ENCODE results near the gene CCDC89. TPM values are rescaled to one million over a fixed set of nuclear protein-coding genes. Genes with fewer than 3 reads are reported as not detected.

CCDC89 gene
- total RNA-seq, 3 donors from 2014 or later: 1.6 to 2.6 (median 2.6) TPM

DNA sequence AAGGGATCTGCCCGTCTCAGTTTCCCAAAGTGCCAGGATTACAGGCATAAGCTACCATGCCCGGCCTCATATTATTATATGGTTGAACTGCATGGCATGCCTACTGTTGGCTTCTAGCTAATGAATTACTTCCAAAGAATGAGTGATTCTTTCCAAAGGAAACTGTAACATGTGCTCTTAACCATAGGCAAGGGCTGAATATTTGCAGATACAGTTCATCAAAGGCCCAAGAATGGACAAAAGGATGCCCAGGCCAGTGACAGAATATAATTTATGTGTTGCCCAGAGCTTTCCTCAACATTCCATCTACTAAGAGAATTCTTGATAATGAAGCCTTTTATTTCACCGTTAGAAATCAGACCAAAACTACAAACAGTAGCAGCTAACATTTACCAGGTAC, 27.0 kb upstream of the CCDC89 start:
- Histone ChIP-seq H3K4me3 (no peak overlapping the region), H3K4me1 (no peaks in the 10 kb centered on the region), H3K27ac (no peak overlapping the region), H3K9me3 (no peaks in the 10 kb centered on the region), H3K27me3 (no peaks in the 10 kb centered on the region), H3K36me3 (no peaks in the 10 kb centered on the region)
- no peak for DNase-seq (ENCODE audit: low spot score in 2 of 2)
- intact Hi-C loops (cut with DNase I; ENCODE audit: low total_unique reads): no loop called here
- no peak for TF ChIP-seq POLR2A (IDR thresholded peaks at IDR 0.05)
- TF ChIP-seq POLR2AphosphoS5 (IDR thresholded peaks at IDR 0.05): no peak
- TF ChIP-seq, protein P1, sequence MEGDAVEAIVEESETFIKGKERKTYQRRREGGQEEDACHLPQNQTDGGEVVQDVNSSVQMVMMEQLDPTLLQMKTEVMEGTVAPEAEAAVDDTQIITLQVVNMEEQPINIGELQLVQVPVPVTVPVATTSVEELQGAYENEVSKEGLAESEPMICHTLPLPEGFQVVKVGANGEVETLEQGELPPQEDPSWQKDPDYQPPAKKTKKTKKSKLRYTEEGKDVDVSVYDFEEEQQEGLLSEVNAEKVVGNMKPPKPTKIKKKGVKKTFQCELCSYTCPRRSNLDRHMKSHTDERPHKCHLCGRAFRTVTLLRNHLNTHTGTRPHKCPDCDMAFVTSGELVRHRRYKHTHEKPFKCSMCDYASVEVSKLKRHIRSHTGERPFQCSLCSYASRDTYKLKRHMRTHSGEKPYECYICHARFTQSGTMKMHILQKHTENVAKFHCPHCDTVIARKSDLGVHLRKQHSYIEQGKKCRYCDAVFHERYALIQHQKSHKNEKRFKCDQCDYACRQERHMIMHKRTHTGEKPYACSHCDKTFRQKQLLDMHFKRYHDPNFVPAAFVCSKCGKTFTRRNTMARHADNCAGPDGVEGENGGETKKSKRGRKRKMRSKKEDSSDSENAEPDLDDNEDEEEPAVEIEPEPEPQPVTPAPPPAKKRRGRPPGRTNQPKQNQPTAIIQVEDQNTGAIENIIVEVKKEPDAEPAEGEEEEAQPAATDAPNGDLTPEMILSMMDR (IDR thresholded peaks at IDR 0.05): no peak

DNA sequence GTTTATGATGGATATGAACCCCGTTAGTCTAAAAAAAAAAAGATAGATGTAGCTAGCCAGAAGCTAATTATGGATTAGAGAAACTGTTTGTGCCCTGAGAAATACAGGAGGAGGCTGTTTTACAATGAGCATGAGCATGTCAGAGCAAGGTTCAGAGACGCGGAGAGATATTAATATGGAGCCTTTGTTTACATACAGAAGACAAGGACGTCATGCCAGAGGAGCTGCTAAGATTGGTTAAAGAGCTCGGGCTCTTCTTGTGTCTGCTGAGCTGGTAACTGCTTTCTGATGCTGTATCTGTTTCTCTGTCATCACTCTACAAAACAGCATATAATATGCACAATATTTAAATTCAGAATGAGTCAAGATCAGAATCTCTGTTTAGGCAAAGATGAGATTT, 24.9 kb upstream of the CCDC89 start:
- no peaks in the 10 kb centered on the region for H3K4me1 ChIP-seq
- H3K4me3 ChIP-seq: no peak overlapping the region
- DNase-seq (ENCODE audit: low spot score in 2 of 2): no peak
- H3K27me3 ChIP-seq: no peaks in the 10 kb centered on the region
- intact Hi-C loops (cut with DNase I; ENCODE audit: low total_unique reads): no loop called here
- H3K9me3 ChIP-seq: no peaks in the 10 kb centered on the region
- TF ChIP-seq POLR2A (IDR thresholded peaks at IDR 0.05): no peak
- TF ChIP-seq POLR2AphosphoS5 (IDR thresholded peaks at IDR 0.05): no peak
- TF ChIP-seq, protein P1 (IDR thresholded peaks at IDR 0.05): no peak
- no peak overlapping the region for H3K27ac ChIP-seq
- H3K36me3 ChIP-seq: no peaks in the 10 kb centered on the region

DNA sequence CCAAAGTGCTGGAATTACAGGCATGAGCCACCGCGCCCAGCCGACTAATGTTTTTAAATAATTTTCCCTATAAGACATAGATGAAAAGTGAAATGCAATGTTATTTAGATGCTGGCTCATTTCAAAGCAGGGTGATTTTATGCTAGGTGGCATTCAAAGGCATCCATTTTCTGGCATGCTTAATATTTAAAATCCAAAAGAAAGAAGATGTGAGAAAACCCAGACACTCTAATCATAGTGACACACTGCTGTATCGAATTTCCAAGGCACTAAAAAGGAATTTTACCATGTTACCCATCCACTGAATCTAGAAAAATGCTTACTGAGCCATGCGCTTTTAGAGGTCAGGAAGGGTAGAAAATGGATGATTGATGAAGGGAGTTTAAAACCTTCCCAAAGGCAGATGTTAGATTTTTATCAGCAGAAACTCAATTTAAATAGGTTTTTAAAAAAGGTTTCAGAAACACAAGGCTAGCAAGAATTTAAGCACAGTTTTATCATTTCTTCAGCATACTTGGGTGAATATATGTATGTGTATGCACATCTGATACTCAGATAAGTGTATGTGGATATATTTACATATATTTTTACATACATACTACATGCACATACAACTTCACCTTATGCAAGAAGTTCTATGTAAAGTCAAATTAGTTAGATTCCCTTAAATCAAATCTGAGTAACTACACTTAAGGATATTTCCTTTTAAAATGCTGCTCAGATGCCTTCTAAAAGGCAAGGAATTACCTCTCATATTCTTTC, 24.1 kb upstream of the CCDC89 start:
- Histone ChIP-seq H3K36me3 (no peaks in the 10 kb centered on the region), H3K9me3 (no peaks in the 10 kb centered on the region), H3K27ac (no peak overlapping the region), H3K27me3 (no peaks in the 10 kb centered on the region), H3K4me1 (no peaks in the 10 kb centered on the region), H3K4me3 (no peak overlapping the region)
- intact Hi-C loops (cut with DNase I; ENCODE audit: low total_unique reads): no loop called here
- TF ChIP-seq POLR2A (IDR thresholded peaks at IDR 0.05) (no peak), POLR2AphosphoS5 (IDR thresholded peaks at IDR 0.05) (no peak)
- TF ChIP-seq, protein P1 (IDR thresholded peaks at IDR 0.05): no peak
- no peak for DNase-seq (ENCODE audit: low spot score in 2 of 2)

DNA sequence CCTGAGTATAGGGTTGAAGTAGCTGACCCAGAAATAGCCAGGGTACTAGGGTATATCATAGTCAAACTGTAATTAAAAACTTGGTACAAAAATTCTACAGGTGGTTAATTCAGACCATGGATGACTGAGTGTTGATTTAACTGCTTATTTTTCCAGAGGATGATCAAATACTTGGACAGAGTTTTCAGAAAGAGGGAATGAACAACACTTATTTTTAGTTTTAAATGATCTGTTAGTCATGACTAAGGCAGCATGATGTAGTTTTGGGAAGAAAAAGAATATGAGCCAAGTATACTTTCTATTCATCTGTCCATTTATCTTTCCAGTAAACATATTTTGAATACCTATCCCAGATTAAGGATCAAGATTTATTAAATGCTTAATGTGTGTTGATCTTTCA, 19.8 kb upstream of the CCDC89 start:
- TF ChIP-seq POLR2AphosphoS5 (IDR thresholded peaks at IDR 0.05) (no peak), POLR2A (IDR thresholded peaks at IDR 0.05) (no peak)
- TF ChIP-seq, protein P1 (IDR thresholded peaks at IDR 0.05): no peak
- DNase-seq (ENCODE audit: low spot score in 2 of 2): no peak
- no peaks in the 10 kb centered on the region for H3K27me3 ChIP-seq
- H3K9me3 ChIP-seq: no peaks in the 10 kb centered on the region
- H3K27ac ChIP-seq: no peak overlapping the region
- H3K4me1 ChIP-seq: no peaks in the 10 kb centered on the region
- no peak overlapping the region for H3K4me3 ChIP-seq
- H3K36me3 ChIP-seq: no peaks in the 10 kb centered on the region
- intact Hi-C loops (cut with DNase I; ENCODE audit: low total_unique reads): no loop called here

DNA sequence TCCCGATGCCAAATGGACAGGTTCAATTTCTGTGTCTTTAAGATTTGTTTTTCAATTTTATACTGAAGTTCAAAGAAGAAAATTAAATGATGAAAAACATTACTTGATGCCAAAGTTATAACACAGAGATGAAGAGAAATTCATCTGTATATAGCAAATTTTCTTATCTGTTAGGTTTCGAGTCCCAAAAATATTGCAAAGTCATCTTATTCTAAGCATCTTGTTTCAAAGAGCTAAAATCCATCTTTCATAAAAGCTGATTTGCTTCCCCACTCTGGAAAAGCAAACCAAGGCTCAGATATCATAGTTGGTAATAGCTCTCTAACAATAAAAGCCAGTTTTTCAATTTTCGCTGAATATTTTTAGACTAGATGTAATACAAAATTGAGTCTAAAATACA, 19.0 kb upstream of the CCDC89 start:
- Histone ChIP-seq H3K9me3 (no peaks in the 10 kb centered on the region), H3K4me3 (no peak overlapping the region), H3K4me1 (no peaks in the 10 kb centered on the region), H3K27ac (no peak overlapping the region), H3K27me3 (no peaks in the 10 kb centered on the region), H3K36me3 (no peaks in the 10 kb centered on the region)
- TF ChIP-seq POLR2AphosphoS5 (IDR thresholded peaks at IDR 0.05): no peak
- TF ChIP-seq, protein P1 (IDR thresholded peaks at IDR 0.05): no peak
- no peak for TF ChIP-seq POLR2A (IDR thresholded peaks at IDR 0.05)
- no peak for DNase-seq (ENCODE audit: low spot score in 2 of 2)
- intact Hi-C loops (cut with DNase I; ENCODE audit: low total_unique reads): no loop called here
